ENCODE results near the gene MED15. TPM values are rescaled to one million over a fixed set of nuclear protein-coding genes. Genes with fewer than 3 reads are reported as not detected.

The MED15 gene
- polyA plus RNA-seq, 2 of the 4 experiments (the other 2 are of a cell fraction) = 10.7 to 29.7 TPM

DNA sequence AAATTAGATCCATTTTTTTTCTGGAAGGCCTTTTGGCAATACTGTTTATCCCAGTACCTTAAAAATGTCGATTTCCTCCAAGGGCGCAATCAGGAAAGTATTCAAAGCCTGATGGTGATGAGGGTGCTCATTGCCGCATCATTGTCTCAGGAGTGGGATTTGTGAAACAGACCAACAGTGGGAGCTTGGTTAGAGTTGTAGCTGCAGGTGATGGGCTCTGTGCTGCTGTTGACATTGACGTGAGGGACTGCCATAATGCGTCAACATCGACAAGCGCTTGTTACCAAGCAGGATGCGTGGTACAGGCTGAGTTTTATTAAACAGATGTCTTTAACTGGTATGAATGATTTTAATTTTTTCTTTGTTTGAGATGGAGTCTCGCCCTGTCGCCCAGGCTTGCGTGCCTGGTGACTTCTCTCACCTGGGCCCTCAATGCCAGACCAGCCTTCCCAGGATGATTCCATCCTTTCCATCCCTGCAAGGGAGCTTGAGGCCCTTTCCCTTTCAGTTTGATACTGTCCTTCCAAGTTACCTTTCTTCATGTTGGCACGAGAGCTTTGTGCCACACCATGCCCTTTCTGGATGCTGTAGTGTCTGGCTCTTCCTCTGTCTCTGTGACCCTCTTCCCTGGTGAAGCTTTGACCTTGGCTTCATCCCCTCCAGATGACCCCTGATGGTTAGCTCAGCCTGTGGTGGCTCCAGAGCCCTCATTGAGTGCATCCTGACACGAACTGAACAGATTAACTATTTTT is 10.6 kb downstream of the MED15 start:
- POLR2A ChIA-PET = no interaction called here
- Histone ChIP-seq H3K4me1 (peaks cover 38% of the 10 kb centered on the region), H3K27ac (no peak overlapping the region), H3K4me3 (no peak overlapping the region), H3K9me3 (no peaks in the 10 kb centered on the region), H3K4me2 (no peak overlapping the region)
- 83% methylated on average over 13 of the region's 13 CpGs for WGBS (ENCODE audit: missing lambda C conversion rate)
- ATAC-seq (no peak), FAIRE-seq (no peak), DNase-seq (ENCODE audit: low read depth in 1 of 2, low spot score in 1 of 2) (no peak)
- CTCF ChIA-PET = interaction anchor here (0.8 to 1.9 kb wide), 5 partner anchors 13 to 47 kb away, joined by 3 to 10 read pairs (median 4); no protein-coding TSS in a partner anchor
- TF ChIP-seq HOXB13 (CRISPR knock-in tag; IDR thresholded peaks at IDR 0.05; ENCODE audit: low read depth) = no peak
- no peak for TF ChIP-seq POLR2A (IDR thresholded peaks at IDR 0.05; ENCODE audit: low read length)
- TF ChIP-seq RFX5 (IDR thresholded peaks at IDR 0.05) = no peak
- TF ChIP-seq JUNB (IDR thresholded peaks at IDR 0.05) = no peak
- TF ChIP-seq, protein P1, sequence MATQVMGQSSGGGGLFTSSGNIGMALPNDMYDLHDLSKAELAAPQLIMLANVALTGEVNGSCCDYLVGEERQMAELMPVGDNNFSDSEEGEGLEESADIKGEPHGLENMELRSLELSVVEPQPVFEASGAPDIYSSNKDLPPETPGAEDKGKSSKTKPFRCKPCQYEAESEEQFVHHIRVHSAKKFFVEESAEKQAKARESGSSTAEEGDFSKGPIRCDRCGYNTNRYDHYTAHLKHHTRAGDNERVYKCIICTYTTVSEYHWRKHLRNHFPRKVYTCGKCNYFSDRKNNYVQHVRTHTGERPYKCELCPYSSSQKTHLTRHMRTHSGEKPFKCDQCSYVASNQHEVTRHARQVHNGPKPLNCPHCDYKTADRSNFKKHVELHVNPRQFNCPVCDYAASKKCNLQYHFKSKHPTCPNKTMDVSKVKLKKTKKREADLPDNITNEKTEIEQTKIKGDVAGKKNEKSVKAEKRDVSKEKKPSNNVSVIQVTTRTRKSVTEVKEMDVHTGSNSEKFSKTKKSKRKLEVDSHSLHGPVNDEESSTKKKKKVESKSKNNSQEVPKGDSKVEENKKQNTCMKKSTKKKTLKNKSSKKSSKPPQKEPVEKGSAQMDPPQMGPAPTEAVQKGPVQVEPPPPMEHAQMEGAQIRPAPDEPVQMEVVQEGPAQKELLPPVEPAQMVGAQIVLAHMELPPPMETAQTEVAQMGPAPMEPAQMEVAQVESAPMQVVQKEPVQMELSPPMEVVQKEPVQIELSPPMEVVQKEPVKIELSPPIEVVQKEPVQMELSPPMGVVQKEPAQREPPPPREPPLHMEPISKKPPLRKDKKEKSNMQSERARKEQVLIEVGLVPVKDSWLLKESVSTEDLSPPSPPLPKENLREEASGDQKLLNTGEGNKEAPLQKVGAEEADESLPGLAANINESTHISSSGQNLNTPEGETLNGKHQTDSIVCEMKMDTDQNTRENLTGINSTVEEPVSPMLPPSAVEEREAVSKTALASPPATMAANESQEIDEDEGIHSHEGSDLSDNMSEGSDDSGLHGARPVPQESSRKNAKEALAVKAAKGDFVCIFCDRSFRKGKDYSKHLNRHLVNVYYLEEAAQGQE (IDR thresholded peaks at IDR 0.05) = no peak
- TF ChIP-seq FOSB (CRISPR knock-in tag; IDR thresholded peaks at IDR 0.05) = no peak
- TF ChIP-seq RAD21 (conservative IDR thresholded peaks at IDR 0.05 in 1 of 2, IDR thresholded peaks at IDR 0.05 in 1 of 2) = no peak
- TF ChIP-seq NFE2L2 (conservative IDR thresholded peaks at IDR 0.05; ENCODE audit: low read length) = no peak

DNA sequence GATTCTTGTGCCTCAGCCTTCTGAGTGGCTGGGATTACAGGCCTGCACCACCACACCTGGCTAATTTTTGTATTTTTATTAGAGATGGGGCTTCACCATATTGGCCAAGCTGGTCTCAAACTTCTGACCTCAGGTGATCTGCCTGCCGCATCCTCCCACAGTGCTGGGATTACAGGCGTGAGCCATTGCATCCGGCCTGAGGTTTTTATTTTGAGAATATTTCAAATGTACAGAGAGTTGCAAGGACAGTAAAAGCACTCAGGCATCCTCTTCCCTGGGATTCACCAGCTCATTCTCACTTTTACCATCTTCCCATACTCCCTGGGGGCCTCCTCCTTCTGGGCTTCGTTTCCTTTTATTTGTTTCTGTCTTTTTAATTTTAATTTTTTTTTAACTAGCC is 12.1 kb downstream of the MED15 start:
- Histone ChIP-seq H3K4me1 (peaks cover 45% of the 10 kb centered on the region), H3K4me3 (no peak overlapping the region), H3K4me2 (0 out of 3 replicates have a peak overlapping the region, but pooled peaks have one; percentile 30), H3K9me3 (no peaks in the 10 kb centered on the region), H3K27ac (peak overlapping the region; percentile 43 to 72; a peak in 4 of 6 replicates)
- TF ChIP-seq HOXB13 (CRISPR knock-in tag; IDR thresholded peaks at IDR 0.05; ENCODE audit: low read depth) = no peak
- TF ChIP-seq RFX5 (IDR thresholded peaks at IDR 0.05) = no peak
- TF ChIP-seq JUN (IDR thresholded peaks at IDR 0.05) = no peak
- ChIA-PET POLR2A (interaction anchor here (1.0 to 1.2 kb wide), 2 partner anchors 12 kb away, joined by 3 read pairs; no protein-coding TSS in a partner anchor), CTCF (interaction anchor here (1.3 kb wide), 1 partner anchor 11 kb away, joined by 5 read pairs; no protein-coding TSS in a partner anchor)
- WGBS (ENCODE audit: missing lambda C conversion rate) = 76% methylated on average over 4 of the region's 4 CpGs
- FAIRE-seq = no peak
- no peak for ATAC-seq
- DNase-seq (ENCODE audit: low read depth in 1 of 2, low spot score in 1 of 2) = no peak

DNA sequence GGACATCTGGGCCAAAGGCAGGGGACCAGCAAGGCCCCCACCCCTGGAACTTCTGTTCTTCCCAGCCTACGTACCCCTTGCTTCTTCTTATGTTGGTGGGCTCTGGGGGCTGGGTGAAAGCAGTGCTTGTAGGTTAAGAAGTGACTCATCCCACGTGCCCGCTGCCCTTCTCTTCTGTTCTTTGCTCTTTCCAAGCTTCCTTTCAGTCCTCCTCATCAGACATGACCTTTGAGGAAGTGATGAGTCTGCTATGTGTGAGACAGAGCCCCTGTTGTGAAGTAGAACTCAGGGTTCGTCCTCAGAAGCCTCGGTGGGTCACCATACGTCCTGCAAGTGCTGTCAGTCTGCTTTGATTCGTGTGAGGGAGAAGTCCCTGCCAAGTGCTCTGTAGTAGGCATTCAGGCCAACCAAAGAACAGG is 12.7 kb downstream of the MED15 start:
- no peak for TF ChIP-seq KDM1A (IDR thresholded peaks at IDR 0.05; ENCODE audit: low read depth)
- ChIA-PET CTCF (interaction anchor here (0.9 to 1.3 kb wide), 3 partner anchors 10 to 44 kb away, joined by 3 to 5 read pairs (median 3); no protein-coding TSS in a partner anchor), POLR2A (interaction anchor here (1.0 to 1.2 kb wide), 2 partner anchors 11 to 12 kb away, joined by 3 read pairs; no protein-coding TSS in a partner anchor)
- peaks cover 45% of the 10 kb centered on the region for H3K4me1 ChIP-seq
- ATAC-seq (peak in 1 of 2 experiments; percentile 44; a peak in 2 of 6 replicates), FAIRE-seq (no peak), DNase-seq (ENCODE audit: low read depth in 1 of 2, low spot score in 1 of 2) (no peak)
- no peaks in the 10 kb centered on the region for H3K9me3 ChIP-seq
- H3K4me3 ChIP-seq = no peak overlapping the region
- 57% methylated on average over 5 of the region's 7 CpGs for WGBS (ENCODE audit: missing lambda C conversion rate)
- H3K27ac ChIP-seq = peak overlapping the region; percentile 43 to 72; a peak in 4 of 6 replicates
- peak overlapping the region; percentile 30; the same call in 1 of the 3 replicates for H3K4me2 ChIP-seq

DNA sequence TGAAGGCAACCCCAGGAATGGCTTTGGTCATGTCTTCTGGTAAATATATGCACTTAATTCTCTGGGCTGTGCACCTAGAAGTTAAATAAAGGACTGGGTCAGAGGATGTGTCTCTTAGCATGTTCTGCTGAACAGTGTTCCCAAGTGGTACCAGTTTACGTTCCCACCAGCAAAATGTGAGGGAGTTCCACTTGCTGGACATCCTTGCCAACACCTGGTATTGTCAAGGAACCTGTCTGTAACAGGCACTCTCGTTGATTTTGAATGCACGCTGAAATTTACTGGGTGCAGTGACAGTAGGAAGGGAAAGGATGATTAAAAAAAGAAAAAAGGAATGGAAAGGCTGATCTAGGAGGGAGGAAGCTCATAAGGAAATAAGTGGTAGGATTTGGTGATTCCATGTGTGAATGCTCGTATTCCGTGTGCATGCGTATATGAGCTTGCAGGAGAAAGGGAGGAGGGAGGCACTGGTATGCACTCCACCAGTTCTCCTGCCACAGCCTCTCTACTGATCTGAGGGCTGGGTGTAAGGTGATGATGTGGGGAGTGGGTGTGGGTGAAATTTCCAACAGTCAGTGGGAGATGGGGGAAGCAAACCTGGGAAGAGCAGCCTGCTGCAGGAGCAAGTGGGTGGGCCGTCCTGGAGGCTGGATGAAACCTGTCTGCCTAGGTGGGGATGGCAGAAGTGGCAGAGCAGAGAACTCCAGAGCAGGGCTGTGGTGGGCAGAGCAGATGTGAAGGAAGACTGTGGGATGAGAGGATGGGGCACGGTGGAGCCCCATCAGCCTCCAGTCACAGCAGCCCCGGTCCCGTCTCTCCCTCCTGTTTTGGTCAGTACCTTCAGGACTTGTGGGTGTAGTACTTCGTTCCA is 15.0 kb downstream of the MED15 start:
- Histone ChIP-seq H3K27ac (peak overlapping the region; percentile 8 to 78; a peak in 2 of 6 replicates), H3K4me1 (peaks cover 59% of the 10 kb centered on the region), H3K4me3 (no peak overlapping the region), H3K9me3 (no peaks in the 10 kb centered on the region), H3K4me2 (peak overlapping the region; percentile 51; the same call in 1 of the 3 replicates)
- no peak for DNase-seq (ENCODE audit: low read depth in 1 of 2, low spot score in 1 of 2)
- CTCF ChIA-PET = interaction anchor here (1.0 kb wide), 1 partner anchor 42 kb away, joined by 3 read pairs; no protein-coding TSS in a partner anchor
- WGBS (ENCODE audit: missing lambda C conversion rate) = 90% methylated on average over 11 of the region's 11 CpGs
- no peak for FAIRE-seq
- ATAC-seq = no peak
- POLR2A ChIA-PET = interaction anchor here (1.1 kb wide), 1 partner anchor 8 kb away, joined by 3 read pairs; no protein-coding TSS in a partner anchor
- no peak for TF ChIP-seq FOXS1 (CRISPR knock-in tag; IDR thresholded peaks at IDR 0.05)
- TF ChIP-seq JUN (IDR thresholded peaks at IDR 0.05) = no peak
- TF ChIP-seq PHF8 (IDR thresholded peaks at IDR 0.05; ENCODE audit: borderline replicate concordance, low read depth) = no peak
- TF ChIP-seq, protein P2, sequence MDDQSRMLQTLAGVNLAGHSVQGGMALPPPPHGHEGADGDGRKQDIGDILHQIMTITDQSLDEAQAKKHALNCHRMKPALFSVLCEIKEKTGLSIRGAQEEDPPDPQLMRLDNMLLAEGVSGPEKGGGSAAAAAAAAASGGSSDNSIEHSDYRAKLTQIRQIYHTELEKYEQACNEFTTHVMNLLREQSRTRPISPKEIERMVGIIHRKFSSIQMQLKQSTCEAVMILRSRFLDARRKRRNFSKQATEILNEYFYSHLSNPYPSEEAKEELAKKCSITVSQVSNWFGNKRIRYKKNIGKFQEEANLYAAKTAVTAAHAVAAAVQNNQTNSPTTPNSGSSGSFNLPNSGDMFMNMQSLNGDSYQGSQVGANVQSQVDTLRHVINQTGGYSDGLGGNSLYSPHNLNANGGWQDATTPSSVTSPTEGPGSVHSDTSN (IDR thresholded peaks at IDR 0.05) = no peak
- no peak for TF ChIP-seq EHMT2 (IDR thresholded peaks at IDR 0.05; ENCODE audit: low read depth)
- TF ChIP-seq BHLHE40 (IDR thresholded peaks at IDR 0.05; ENCODE audit: low read depth, low read length) = no peak
- no peak for TF ChIP-seq KDM1A (IDR thresholded peaks at IDR 0.05; ENCODE audit: low read depth)
- TF ChIP-seq, protein P3, sequence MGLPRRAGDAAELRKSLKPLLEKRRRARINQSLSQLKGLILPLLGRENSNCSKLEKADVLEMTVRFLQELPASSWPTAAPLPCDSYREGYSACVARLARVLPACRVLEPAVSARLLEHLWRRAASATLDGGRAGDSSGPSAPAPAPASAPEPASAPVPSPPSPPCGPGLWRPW (IDR thresholded peaks at IDR 0.05) = no peak
- no peak for TF ChIP-seq TP53 (CRISPR knock-in tag; IDR thresholded peaks at IDR 0.05)
- TF ChIP-seq RAD21 (conservative IDR thresholded peaks at IDR 0.05 in 1 of 2, IDR thresholded peaks at IDR 0.05 in 1 of 2) = no peak
- no peak for TF ChIP-seq RARB (CRISPR knock-in tag; IDR thresholded peaks at IDR 0.05)
- TF ChIP-seq CHD4 (IDR thresholded peaks at IDR 0.05; ENCODE audit: borderline replicate concordance) = no peak
- TF ChIP-seq SREBF2 (IDR thresholded peaks at IDR 0.05) = no peak
- no peak for TF ChIP-seq MAFK (IDR thresholded peaks at IDR 0.05; ENCODE audit: partially characterized antibody)
- no peak for TF ChIP-seq ESRRA (IDR thresholded peaks at IDR 0.05; ENCODE audit: borderline replicate concordance, low read length)

All from A549 (cell line).